NCI-H510A (cell line): ENCODE data around the gene PPP1R3G.

ENCODE experiments used
- DNase-seq: peaks from one replicate; lab custom pipeline; 2025; lab: John Stamatoyannopoulos, UW

Gene PPP1R3G

DNA sequence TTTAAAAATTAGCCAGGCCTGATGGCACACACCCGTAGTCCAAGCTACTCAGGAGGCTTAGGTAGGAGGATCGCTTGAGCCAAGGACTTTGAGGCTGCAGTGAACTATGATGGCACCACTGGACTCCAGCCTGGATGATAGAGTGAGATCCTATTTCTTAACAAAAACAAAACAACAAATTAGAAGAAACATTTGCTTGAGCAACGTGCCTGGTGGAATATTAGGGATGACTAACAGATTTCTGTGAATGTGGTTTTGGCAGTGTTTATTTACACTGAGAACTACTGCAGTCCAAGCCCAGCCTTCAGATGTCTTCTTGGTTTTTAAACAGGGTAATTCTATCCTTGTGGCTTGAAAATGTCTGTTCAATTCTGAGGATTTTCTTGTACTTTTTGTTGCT lies 9.2 kb downstream of the PPP1R3G start:
- DNase-seq = no peak

GRCh38 chr6:5095236-5095635 lies 10.1 kb downstream of the PPP1R3G start:
- no peak for DNase-seq

- no peak for DNase-seq
Measured at GRCh38 chr6:5096482-5096881, 11.3 kb downstream of the PPP1R3G start.

DNA sequence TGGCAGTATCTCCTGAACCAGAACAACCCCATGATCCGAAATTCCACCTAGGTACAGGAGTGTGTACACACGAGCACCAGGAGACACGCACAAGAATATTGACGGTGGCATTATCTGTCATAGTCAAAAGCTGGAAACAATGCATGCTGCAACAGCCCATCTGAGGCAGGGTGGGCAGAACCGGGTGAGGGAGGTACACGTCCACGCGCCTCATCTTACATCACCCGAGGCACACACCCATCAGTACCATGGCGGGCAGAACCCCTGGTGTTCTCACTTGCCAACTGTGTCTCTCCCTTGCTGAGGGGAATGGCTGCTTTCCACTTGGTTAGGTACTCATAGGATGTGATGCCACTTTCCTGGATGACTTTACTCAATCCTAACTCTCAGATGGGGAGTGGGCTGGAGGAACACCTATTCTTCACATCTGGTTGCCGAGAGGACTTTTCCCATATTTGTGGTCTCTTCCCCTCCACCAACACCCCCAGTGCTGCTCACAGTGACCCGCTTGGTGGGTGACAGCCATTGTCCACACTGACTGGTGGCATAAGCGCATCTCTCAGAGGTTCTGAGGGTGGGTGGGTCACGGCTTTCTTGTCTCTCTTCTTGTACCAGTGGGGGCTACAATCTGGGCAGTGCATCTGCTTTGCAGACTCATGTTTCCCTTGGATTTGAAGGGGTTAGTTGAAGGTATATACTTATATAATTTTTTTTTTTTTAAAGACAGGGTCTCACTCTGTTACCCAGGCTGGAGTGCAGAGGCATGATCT lies 13.5 kb downstream of the PPP1R3G start:
- DNase-seq = no peak

DNA sequence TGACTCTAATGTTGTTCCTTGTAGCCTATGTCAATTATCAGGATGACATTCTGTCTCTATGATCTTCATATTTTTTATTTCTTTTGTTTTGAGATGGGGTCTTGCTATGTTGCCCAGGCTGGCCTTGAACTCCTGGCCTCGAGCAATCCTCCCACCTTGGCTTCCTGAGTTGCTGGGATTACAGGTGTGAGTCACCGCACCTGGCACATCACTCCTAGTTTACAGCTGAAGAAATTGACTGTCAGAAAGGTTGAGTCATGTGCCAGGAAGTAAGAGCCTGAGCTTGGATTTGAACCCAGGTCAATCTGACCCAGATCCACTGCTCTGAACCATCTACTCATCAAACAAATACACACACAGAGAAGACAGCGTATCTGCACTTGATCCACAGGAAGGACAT lies 14.4 kb downstream of the PPP1R3G start:
- no peak for DNase-seq

GRCh38 chr6:5100806-5101205 lies 15.7 kb downstream of the PPP1R3G start:
- no peak for DNase-seq

DNA sequence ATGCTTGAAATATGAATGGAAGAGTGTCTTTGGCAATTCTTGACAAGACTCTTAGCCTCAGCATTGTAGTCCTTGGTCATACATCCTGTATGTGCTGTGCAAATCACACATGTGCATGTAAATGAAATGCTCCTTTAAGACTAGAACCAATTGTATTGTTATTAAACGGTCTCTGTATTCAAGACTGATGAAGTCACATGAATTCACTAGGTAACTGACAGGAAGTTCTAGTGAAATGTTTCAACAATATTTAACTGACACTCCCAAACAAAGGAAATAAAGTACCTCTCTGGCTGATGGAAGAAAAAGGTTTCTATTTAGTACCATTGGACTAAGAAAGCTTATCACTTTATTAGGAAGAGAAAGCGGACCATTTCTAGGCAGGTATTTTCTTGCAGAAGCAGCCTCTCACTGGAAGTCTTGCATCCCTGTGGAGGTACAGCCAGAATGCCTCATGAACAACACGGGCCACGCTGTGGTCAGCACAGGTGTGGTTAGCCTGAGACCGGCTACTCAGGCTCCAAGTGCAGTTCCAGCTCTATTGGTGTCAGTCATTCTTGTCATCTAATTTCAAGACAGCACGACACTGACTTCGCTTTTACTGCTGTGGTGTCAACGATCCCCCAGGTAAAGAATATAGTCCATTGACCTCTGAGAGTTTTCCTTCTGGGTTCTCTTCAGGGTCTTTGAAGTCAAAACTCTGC lies 17.3 kb downstream of the PPP1R3G start:
- DNase-seq = no peak

- no peak for DNase-seq
Measured at GRCh38 chr6:5103250-5103649, 18.1 kb downstream of the PPP1R3G start.

- DNase-seq = no peak
Measured at GRCh38 chr6:5104667-5105066, 19.5 kb downstream of the PPP1R3G start.

- no peak for DNase-seq
Measured at GRCh38 chr6:5105146-5105545, 20.0 kb downstream of the PPP1R3G start.

GRCh38 chr6:5107341-5107740 lies 22.2 kb downstream of the PPP1R3G start:
- DNase-seq = no peak

- DNase-seq = no peak
Measured at GRCh38 chr6:5108068-5108467, 22.9 kb downstream of the PPP1R3G start.

DNA sequence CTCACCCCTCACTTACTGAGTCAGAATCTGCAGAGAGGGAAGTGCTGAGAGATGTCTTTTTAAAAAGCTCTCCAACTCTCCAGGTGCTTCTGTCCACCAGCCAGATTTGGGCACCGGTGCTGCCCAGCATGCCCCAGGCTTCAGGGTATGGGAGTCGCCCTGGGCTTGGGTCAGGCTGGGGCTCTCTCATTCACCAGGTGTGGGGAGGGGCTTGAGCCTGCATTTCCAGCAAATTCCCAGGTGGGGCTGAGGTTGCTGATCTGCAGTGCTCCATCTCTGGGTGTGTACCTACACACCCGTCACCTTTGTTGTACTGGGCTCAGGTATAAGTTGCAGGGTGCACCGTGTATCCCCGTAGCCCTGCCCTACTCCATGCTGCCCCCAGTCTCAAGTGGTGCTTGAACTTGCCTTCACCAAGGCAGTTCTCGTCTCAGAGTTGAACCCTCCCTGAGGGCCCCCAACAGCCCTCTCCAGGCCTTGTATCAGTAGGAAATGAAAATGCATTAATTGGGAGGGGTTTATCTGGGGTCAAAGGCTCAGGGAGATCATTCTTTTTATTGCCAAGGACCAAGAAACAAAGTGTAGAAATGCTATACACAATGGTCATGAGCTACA lies 23.5 kb downstream of the PPP1R3G start:
- no peak for DNase-seq

DNA sequence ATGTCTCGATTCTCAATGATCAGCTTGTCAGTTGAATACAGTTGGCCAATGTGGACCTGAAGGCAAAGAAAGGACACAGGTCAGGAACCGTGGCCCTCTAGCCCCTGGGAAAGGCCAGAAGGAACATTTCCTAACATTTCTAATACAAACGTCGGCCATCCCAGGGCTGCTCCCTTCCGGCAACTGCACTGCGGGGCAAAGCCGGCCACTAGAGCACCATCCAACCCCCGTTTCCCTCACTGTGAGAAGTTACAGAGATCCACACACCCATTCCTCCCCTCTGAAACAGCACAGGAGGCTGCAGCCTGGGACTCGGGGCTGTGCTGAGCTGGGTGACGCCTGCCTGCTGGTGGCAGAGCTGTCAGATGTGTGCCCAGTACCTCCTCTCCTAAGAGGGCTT lies 24.3 kb downstream of the PPP1R3G start:
- no peak for DNase-seq

DNA sequence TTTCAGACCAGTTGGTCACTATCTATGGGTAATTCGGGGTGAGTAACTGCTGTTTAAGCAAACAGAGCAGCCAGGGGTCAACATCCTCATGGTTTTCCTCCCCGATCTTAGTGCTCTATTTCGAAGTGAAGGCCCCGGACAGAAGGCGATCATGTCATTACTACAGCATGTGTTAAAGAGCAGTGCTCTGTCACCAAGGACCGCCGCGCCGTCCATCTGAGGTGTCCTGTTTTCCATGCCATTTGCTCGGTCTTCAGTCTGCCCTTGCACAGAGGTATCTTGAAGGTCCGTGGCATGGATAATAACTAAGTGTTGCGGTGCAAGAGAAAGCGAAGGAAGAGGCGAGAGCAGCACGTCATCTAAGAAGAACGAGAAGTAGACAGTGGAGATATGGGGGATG lies 25.1 kb downstream of the PPP1R3G start:
- DNase-seq = no peak

DNA sequence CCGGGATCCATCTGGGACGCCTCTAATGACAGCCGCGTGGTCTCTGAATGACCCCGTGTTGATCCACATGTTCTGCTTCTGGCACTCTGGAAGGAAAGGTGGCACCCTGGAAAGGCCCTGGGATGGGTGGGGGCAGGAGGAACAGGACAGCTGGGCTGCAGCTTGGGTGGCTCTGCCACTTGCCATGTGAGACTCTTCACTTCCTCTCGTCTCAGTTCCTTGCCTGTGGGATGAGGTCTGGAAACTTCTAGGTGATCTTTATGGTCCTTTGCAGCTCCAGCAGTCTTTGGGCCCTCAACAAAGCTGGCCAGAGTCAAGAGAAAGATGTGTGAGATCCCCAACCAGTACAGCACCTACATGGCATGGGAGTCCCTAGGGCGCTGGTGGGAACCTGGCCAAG lies 26.5 kb downstream of the PPP1R3G start:
- DNase-seq = no peak

- DNase-seq = no peak
Measured at GRCh38 chr6:5112066-5112799, 27.1 kb downstream of the PPP1R3G start.

DNA sequence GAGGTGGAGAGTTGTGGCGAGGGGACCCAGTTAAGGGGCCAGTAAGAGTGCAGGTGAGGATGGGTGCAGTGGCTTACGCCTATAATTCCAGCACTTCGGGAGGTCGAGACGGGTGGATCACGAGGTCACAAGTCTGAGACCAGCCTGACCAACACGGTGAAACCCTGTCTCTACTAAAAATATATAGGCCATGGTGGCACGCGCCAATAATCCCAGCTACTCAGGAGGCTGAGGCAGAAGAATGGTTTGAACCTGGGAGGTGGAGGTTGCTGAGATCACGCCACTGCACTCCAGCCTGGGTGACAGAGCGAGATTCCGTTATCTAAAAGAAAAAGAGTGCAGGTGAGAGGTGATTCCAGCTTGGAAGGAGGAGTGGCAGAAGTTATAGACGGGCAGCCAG lies 28.0 kb downstream of the PPP1R3G start:
- no peak for DNase-seq

- DNase-seq = peak; percentile 49
Measured at GRCh38 chr6:5115168-5115567, 30.0 kb downstream of the PPP1R3G start.

- DNase-seq = no peak
Measured at GRCh38 chr6:5116243-5116991, 31.3 kb downstream of the PPP1R3G start.

DNA sequence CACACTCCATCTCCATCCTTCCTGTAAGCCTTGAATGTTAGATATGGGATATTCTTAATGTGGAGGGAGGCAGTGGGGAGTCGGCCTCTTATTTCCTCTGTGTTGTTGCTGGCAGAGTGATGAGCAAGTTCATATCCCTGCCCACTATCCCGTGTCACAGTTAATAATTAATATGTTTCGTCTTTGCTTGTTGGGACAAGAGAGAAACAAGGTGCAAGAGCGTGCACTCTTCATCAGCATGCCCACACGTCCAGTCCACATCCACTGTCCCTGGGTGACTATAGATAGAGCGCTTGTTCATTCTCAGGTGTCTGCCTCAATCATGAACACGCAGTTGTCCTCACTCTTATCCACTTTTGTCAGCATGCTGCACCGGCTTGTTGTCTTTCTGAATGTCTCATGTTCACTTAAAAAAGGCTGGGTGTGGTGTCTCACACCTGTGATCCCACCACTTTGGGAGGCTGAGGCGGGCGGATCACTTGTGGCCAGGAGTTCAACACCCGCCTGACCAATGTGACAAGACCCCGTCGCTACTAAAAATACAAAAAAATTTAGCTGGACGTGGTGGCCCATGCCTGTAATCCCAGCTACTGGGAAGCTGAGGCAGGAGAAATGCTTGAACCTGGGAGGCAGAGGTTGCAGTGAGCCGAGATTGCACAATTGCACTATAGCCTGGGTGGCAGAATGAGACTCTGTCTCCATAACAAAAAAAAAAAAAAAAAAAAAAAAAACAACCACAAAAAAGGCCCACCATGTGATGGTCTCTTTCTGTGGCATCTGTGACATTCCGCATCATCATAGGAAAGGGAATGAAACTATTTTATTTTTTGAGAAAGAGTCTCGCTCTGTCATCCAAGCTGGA lies 34.2 kb downstream of the PPP1R3G start:
- no peak for DNase-seq
